Trophoblast cell (in vitro differentiated cells and primary cell): ENCODE measurements around the gene PITPNM3.

Source experiments
- DNase-seq, 2 donors: peaks; one replicate each; pipeline ENCODE4 v3.0.0-alpha.2; 2016
- H2AFZ ChIP-seq: 2 replicates; pipeline ENCODE4 v1.6.1; 2013; ENCODE audit warnings: low read length, moderate library complexity, mild to moderate bottlenecking; ENCODE audit not compliant: insufficient read depth, poor library complexity
- H2AK5ac ChIP-seq: 2 replicates; pipeline ENCODE4 v1.6.1; 2013; ENCODE audit warnings: mild to moderate bottlenecking, low read length
- H2BK120ac ChIP-seq: 2 replicates; pipeline ENCODE4 v1.6.1; 2013; ENCODE audit warnings: low read length, mild to moderate bottlenecking, moderate library complexity; ENCODE audit not compliant: insufficient read depth, poor library complexity
- H2BK12ac ChIP-seq: 2 replicates; pipeline ENCODE4 v1.6.1; 2013; ENCODE audit warnings: mild to moderate bottlenecking, low read length, moderate library complexity
- H2BK5ac ChIP-seq: 2 replicates; pipeline ENCODE4 v1.6.1; 2013; ENCODE audit warnings: low read length, low read depth, moderate library complexity, mild to moderate bottlenecking; ENCODE audit not compliant: poor library complexity
- H3K14ac ChIP-seq: 2 replicates; pipeline ENCODE4 v1.6.1; 2013; ENCODE audit warnings: mild to moderate bottlenecking, low read length
- H3K18ac ChIP-seq: 2 replicates; pipeline ENCODE4 v1.6.1; 2013; ENCODE audit warnings: mild to moderate bottlenecking, low read length
- H3K23ac ChIP-seq: 2 replicates; pipeline ENCODE4 v1.6.1; 2013; ENCODE audit warnings: low read length
- H3K27ac ChIP-seq: 2 replicates; pipeline ENCODE4 v1.5.1; 2013; ENCODE audit warnings: low read depth, mild to moderate bottlenecking, inconsistent platforms, low read length, moderate library complexity
- H3K27me3 ChIP-seq: 2 replicates; pipeline ENCODE4 v1.6.1; 2013; ENCODE audit warnings: inconsistent platforms, mild to moderate bottlenecking, low read length, moderate library complexity; ENCODE audit not compliant: insufficient read depth
- H3K36me3 ChIP-seq, 2 experiments: 1 replicate in 1 of 2; 2 replicates in 1 of 2; pipeline ENCODE4 v1.6.1; 2013; ENCODE audit warnings: low read length in 2 of 2, mild to moderate bottlenecking in 2 of 2, moderate library complexity in 1 of 2; ENCODE audit not compliant: insufficient read depth in 2 of 2, control insufficient read depth in 1 of 2
- H3K4ac ChIP-seq: 2 replicates; pipeline ENCODE4 v1.6.1; 2013; ENCODE audit warnings: low read depth, mild to moderate bottlenecking, low read length, moderate library complexity
- H3K4me1 ChIP-seq, 2 experiments: 1 replicate in 1 of 2; 2 replicates in 1 of 2; pipeline ENCODE4 v1.6.1; 2013; ENCODE audit warnings: low read length in 2 of 2, mild to moderate bottlenecking in 2 of 2, moderate library complexity in 1 of 2; ENCODE audit not compliant: insufficient read depth in 2 of 2, control insufficient read depth in 1 of 2
- H3K4me2 ChIP-seq: 2 replicates; pipeline ENCODE4 v1.6.1; 2013; ENCODE audit warnings: inconsistent platforms, mild to moderate bottlenecking, low read length, moderate library complexity
- H3K4me3 ChIP-seq: 2 replicates; pipeline ENCODE4 v1.5.1; 2013; ENCODE audit warnings: mild to moderate bottlenecking, low read depth, low read length, inconsistent platforms
- H3K79me1 ChIP-seq: one replicate; pipeline ENCODE4 v1.6.1; 2013; ENCODE audit warnings: low read length
- H3K79me2 ChIP-seq: 2 replicates; pipeline ENCODE4 v1.6.1; 2013; ENCODE audit warnings: low read length, mild to moderate bottlenecking; ENCODE audit not compliant: control insufficient read depth, insufficient read depth, poor library complexity
- H3K9ac ChIP-seq: 2 replicates; pipeline ENCODE4 v1.6.1; 2013; ENCODE audit warnings: mild to moderate bottlenecking, low read length
- H3K9me3 ChIP-seq: 2 replicates; pipeline ENCODE4 v1.6.1; 2013; ENCODE audit warnings: low read depth, mild to moderate bottlenecking, control low read depth, inconsistent platforms, low read length; ENCODE audit not compliant: insufficient read depth
- H4K12ac ChIP-seq: 2 replicates; pipeline ENCODE4 v1.6.1; 2013; ENCODE audit warnings: low read depth, mild to moderate bottlenecking, low read length, moderate library complexity
- H4K8ac ChIP-seq: 2 replicates; pipeline ENCODE4 v1.6.1; 2013; ENCODE audit warnings: low read depth, mild to moderate bottlenecking, low read length, moderate library complexity
- H4K91ac ChIP-seq: one replicate; pipeline ENCODE4 v1.6.1; 2013; ENCODE audit warnings: low read depth, mild to moderate bottlenecking, low read length, moderate library complexity
- WGBS: extraction: QIAGEN DNeasy Blood & Tissue Kit; methylation state at CpG from one replicate; pipeline ENCODE4 v1.1.7; 2013; ENCODE audit warnings: missing lambda C conversion rate; ENCODE audit not compliant: insufficient read length, insufficient coverage; ENCODE audit errors: extremely low coverage; 5-methylcytosine and 5-hydroxymethylcytosine counted together

PITPNM3 gene

DNA sequence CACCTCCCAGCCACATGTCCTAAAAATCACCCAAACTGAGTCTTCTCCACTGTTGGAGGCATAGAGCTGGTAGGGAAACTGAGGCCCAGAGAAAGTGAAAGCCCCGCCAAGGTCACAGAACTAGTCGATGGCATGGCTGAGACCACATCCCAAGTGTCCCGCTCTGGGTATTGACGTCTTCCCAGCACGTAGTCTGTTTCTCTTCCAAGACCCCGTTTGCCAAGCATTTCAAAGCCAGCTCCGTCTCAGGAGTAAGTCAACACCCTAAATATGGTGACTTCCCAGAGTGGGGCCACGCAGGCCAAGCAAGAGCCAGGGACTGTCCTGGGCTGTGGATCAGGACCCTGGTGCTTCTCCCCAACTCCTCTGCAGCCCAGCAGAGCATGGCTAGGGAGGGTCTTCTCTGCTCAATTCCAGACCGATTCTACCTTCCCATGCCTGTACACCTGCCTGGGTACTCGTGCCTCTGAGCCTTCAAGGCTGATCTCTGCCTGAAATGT is 19.7 kb downstream of the PITPNM3 start:
- H3K4me1 ChIP-seq, result no peaks in the 10 kb centered on the region

DNA sequence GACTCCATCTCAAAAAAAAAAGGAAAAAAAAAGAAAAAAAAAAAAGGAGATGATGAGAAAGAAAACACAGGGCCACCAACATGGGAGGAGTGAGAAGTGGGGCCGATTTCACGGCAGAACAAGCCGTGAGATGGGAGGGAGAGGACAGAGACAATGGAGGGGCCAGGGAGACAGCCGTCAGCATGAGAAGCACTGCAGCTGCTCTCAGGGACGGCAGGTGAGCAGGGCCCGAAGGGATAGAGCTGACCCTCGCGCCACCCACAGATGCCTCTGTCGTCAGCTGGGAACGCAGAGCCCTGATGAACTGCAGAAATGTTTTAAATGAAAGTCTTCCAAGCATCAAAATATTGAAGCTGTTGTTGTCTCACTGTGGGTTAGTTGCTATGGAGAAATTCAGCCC is 20.3 kb downstream of the PITPNM3 start:
- no peak overlapping the region for H3K4ac ChIP-seq
- H2BK5ac ChIP-seq, result no peak overlapping the region
- no peak overlapping the region for H4K8ac ChIP-seq
- H3K9ac ChIP-seq, result no peak overlapping the region
- no CpG with 5 or more reads among the region's 10 CpGs for whole genome bisulfite sequencing
- H3K14ac ChIP-seq, result no peak overlapping the region
- H3K9me3 ChIP-seq, result peaks cover 5% of the 10 kb centered on the region
- H3K4me1 ChIP-seq, result no peaks in the 10 kb centered on the region
- no peak overlapping the region for H3K4me2 ChIP-seq
- H3K4me3 ChIP-seq, result no peak overlapping the region
- H3K18ac ChIP-seq, result no peak overlapping the region
- no peaks in the 10 kb centered on the region for H3K79me1 ChIP-seq
- H2AFZ ChIP-seq, result no peak overlapping the region
- no peak overlapping the region for H3K27ac ChIP-seq
- H3K27me3 ChIP-seq, result no peaks in the 10 kb centered on the region
- H3K79me2 ChIP-seq, result no peaks in the 10 kb centered on the region
- no peaks in the 10 kb centered on the region for H3K36me3 ChIP-seq
- H2BK12ac ChIP-seq, result no peak overlapping the region
- H2BK120ac ChIP-seq, result no peak overlapping the region
- no peak for DNase-seq
- no peak overlapping the region for H2AK5ac ChIP-seq
- no peak overlapping the region for H4K91ac ChIP-seq
- no peak overlapping the region for H4K12ac ChIP-seq
- H3K23ac ChIP-seq, result no peak overlapping the region

More for the DNA sequence above, 19.7 kb downstream of the PITPNM3 start:
- H3K9ac ChIP-seq, result no peak overlapping the region
- DNase-seq, result no peak
- no peak overlapping the region for H3K14ac ChIP-seq
- H4K12ac ChIP-seq, result no peak overlapping the region
- H2AFZ ChIP-seq, result no peak overlapping the region
- H4K8ac ChIP-seq, result no peak overlapping the region
- no peak overlapping the region for H2BK5ac ChIP-seq
- no peak overlapping the region for H4K91ac ChIP-seq
- WGBS, result no CpG with 5 or more reads among the region's 10 CpGs
- no peak overlapping the region for H3K4me3 ChIP-seq
- H3K4me2 ChIP-seq, result no peak overlapping the region
- no peaks in the 10 kb centered on the region for H3K36me3 ChIP-seq
- no peak overlapping the region for H3K18ac ChIP-seq
- no peaks in the 10 kb centered on the region for H3K79me2 ChIP-seq
- H3K27ac ChIP-seq, result no peak overlapping the region
- H2BK12ac ChIP-seq, result no peak overlapping the region
- no peak overlapping the region for H2AK5ac ChIP-seq
- H3K79me1 ChIP-seq, result no peaks in the 10 kb centered on the region
- no peaks in the 10 kb centered on the region for H3K27me3 ChIP-seq
- H3K4ac ChIP-seq, result no peak overlapping the region
- no peak overlapping the region for H3K23ac ChIP-seq
- H2BK120ac ChIP-seq, result no peak overlapping the region
- peaks cover 5% of the 10 kb centered on the region for H3K9me3 ChIP-seq

- H3K4me3 ChIP-seq, result no peak overlapping the region
- H3K79me2 ChIP-seq, result no peaks in the 10 kb centered on the region
Measured at GRCh38 chr17:6534846-6535514, 21.4 kb downstream of the PITPNM3 start.

DNA sequence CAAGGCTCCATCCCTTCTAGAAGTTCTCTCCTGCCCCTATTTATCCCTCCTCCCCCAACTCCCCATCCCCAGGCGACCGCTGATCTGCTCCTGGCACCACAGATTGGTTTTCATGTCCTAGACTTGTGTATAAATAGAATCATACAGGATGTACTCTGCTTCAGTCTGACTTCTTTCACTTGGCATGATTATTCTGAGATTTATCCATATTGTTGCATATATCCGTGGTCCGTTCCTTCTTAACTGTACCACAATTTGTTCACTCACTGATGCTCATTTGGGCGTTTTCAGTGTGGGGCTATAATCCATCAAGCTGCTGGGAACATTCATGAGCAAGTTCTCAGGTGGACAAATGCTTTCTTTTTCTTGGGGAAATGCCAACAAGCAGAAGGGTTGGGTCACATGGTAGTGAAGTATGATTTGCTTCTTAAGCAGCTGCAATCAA is 23.9 kb downstream of the PITPNM3 start:
- Histone ChIP-seq H3K79me1 (no peaks in the 10 kb centered on the region), H3K27ac (no peak overlapping the region), H3K23ac (no peak overlapping the region), H3K9ac (no peak overlapping the region), H2AK5ac (no peak overlapping the region), H2AFZ (no peak overlapping the region), H2BK120ac (no peak overlapping the region), H4K12ac (no peak overlapping the region), H3K18ac (no peak overlapping the region), H3K14ac (no peak overlapping the region), H2BK5ac (no peak overlapping the region), H3K4me1 (no peaks in the 10 kb centered on the region), H3K4me2 (no peak overlapping the region), H4K8ac (no peak overlapping the region), H2BK12ac (no peak overlapping the region), H3K4ac (no peak overlapping the region), H4K91ac (no peak overlapping the region), H3K4me3 (no peak overlapping the region), H3K36me3 (no peaks in the 10 kb centered on the region), H3K79me2 (no peaks in the 10 kb centered on the region), H3K27me3 (no peaks in the 10 kb centered on the region), H3K9me3 (no peaks in the 10 kb centered on the region)
- no CpG with 5 or more reads among the region's 5 CpGs for WGBS
- no peak for DNase-seq

More at GRCh38 chr17:6534846-6535514, 21.4 kb downstream of the PITPNM3 start:
- Histone ChIP-seq H3K27ac (no peak overlapping the region), H3K9me3 (peaks cover 5% of the 10 kb centered on the region), H2BK12ac (no peak overlapping the region), H4K91ac (no peak overlapping the region), H3K14ac (no peak overlapping the region), H2AFZ (no peak overlapping the region), H3K4me1 (no peaks in the 10 kb centered on the region), H2AK5ac (no peak overlapping the region), H3K18ac (no peak overlapping the region), H3K36me3 (no peaks in the 10 kb centered on the region), H3K79me1 (no peaks in the 10 kb centered on the region), H2BK120ac (no peak overlapping the region), H4K12ac (no peak overlapping the region), H3K27me3 (no peaks in the 10 kb centered on the region), H4K8ac (no peak overlapping the region), H3K23ac (no peak overlapping the region), H3K4me2 (no peak overlapping the region), H3K4ac (no peak overlapping the region), H3K9ac (no peak overlapping the region), H2BK5ac (no peak overlapping the region)
- no CpG with 5 or more reads among the region's 3 CpGs for WGBS
- DNase-seq, result no peak
